ENCODE measurements around the gene PTBP3.

The PTBP3 gene

DNA sequence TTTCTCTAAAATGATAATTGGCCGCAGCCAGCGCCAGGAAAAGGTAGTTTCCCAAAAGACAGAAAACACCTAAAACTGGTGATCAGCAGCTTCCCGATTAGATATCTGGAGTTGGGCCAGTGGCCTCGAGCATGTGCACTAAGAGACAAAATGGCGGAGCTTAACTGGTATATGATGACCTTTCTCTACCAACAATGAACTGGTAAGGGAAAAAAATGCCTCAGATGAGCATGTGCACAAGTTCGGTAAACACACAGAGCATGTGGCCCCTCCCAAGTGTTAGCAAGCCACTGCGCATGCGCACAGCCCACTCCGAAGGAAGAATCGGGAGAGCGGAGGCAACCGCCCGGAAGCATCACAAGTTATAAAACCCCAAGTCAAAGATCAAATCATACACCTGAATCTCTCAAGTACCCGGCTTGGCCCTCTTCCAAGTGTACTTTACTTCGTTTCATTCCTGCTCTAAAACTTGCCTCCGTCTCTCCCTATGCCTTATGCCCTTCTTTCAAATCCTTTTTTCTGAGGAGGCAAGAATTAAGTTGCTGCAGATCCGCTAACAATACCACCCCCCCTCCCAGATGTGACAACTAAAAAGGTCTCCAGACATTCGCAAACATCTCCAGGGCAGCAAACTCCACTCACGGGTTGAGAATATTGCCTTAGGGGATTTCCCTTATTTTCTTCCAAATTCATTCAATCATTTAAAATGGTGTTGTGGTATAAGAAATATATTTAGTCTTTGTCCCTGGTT lies 15.0 kb upstream of the PTBP3 start:
- in situ Hi-C loops (cut with HindIII; ENCODE audit: low pct_unique_long_range_greater_than_20kb, low sequenced_read_pairs): no loop called here
- TF ChIP-seq JUND (IDR thresholded peaks at IDR 0.05; ENCODE audit: low read depth): no peak

DNA sequence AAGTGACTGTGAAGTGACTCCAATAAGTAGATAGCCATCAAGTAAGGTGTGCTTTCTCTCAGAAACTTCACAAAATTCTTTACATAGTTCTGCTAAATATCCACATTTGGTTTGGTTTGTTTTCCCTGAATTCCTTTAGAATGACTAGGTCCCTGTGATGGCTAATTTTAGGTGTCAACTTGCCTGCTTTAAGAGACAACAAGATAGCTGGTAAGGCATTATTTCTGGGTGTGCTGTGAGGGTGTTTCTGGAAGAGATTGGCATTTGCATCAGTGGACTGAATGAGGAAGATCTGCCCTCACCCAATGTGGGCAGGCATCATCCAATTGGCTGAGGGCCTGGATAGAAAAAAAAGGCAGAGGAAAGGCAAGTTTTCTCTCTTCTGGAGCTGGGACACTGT lies 8.3 kb upstream of the PTBP3 start:
- no peak for TF ChIP-seq JUND (IDR thresholded peaks at IDR 0.05; ENCODE audit: low read depth)
- DNase-seq (ENCODE audit: low read depth in 1 of 2, low spot score in 1 of 2): no peak
- in situ Hi-C loops (cut with HindIII; ENCODE audit: low pct_unique_long_range_greater_than_20kb, low sequenced_read_pairs): no loop called here

More for the DNA sequence above, 15.0 kb upstream of the PTBP3 start:
- DNase-seq (ENCODE audit: low read depth in 1 of 2, low spot score in 1 of 2): peak in 1 of 2 experiments; percentile 81

DNA sequence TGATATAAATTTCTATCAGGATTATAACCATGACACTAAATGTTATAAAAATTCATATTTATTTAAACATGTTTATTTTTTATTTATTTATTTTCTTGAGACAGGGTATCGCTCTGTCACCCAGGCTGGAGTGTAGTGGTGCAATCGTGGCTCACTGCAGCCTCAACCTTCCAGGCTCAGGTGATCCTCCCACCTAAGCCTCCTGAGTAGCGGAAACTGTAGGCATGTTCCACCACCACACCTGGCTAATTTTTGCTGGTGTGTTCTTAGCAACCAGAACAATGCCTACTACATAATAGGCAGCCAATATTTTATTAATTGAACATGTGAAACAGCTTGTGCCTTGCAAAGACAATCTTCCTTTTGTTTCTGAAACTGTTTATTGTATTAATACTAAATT lies 6.5 kb upstream of the PTBP3 start:
- no peak for DNase-seq (ENCODE audit: low read depth in 1 of 2, low spot score in 1 of 2)
- TF ChIP-seq JUND (IDR thresholded peaks at IDR 0.05; ENCODE audit: low read depth): no peak
- in situ Hi-C loops (cut with HindIII; ENCODE audit: low pct_unique_long_range_greater_than_20kb, low sequenced_read_pairs): no loop called here

DNA sequence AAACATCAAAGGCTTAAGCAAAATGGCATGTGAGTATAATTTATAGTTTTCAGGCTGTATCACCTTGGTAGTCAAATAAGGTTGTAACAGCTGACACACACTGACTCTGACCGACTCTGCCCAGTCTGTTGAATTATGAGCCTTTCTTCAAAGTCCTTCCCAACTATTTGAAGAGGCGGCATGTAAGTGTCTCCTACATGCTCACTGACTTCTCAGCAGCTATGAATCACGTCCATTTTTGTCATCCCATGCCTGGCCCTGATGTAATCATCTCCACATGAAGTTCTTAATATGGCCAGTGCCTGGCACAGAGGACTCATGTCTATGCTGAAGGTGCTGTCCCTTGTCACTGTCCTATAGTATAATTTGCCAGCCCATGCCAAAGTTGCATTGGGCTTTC lies 5.1 kb upstream of the PTBP3 start:
- no peak for TF ChIP-seq JUND (IDR thresholded peaks at IDR 0.05; ENCODE audit: low read depth)
- in situ Hi-C loops (cut with HindIII; ENCODE audit: low pct_unique_long_range_greater_than_20kb, low sequenced_read_pairs): no loop called here
- no peak for DNase-seq (ENCODE audit: low read depth in 1 of 2, low spot score in 1 of 2)

DNA sequence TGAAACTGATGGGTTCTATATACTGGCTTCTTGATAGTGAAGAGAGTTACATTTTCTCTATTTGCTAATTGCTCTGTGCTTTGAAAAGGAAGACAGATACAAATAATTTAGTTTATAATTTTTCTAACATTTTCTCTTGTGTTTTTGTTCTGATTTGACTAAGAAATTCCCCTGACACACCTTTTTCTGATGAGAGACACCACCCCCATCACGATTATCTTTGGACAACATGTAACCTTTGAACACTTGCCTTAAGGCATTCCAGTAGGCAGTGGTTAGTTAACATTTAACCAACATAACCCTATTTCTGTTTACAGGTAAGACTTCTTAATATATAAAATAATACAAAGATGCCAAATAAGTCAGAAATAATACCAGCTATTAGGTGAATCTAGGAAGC lies 4.1 kb upstream of the PTBP3 start:
- no peak for TF ChIP-seq JUND (IDR thresholded peaks at IDR 0.05; ENCODE audit: low read depth)
- no peak for DNase-seq (ENCODE audit: low read depth in 1 of 2, low spot score in 1 of 2)
- in situ Hi-C loops (cut with HindIII; ENCODE audit: low pct_unique_long_range_greater_than_20kb, low sequenced_read_pairs): no loop called here

DNA sequence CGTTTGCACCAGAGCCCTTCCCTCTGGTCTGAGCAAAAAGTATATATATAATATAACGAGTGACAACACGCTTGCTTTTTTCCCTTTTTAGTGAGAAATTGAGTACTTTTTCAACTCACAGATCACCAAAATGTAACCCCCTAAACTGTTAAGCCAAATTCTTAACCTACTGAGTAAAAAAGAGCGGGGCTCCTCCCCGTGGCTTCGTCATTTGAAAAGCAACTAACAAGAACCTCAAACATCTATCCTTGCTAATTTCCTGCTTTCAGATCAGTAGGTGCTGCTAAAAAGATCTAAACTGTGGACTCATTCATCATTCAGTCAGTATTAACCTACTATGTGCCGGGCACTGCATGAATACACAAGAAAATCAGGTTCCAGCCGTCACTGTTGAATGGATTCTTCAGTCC lies 1.0 kb upstream of the PTBP3 start:
- DNase-seq (ENCODE audit: low read depth in 1 of 2, low spot score in 1 of 2): peak in 1 of 2 experiments; percentile 46
- in situ Hi-C loops (cut with HindIII; ENCODE audit: low pct_unique_long_range_greater_than_20kb, low sequenced_read_pairs): no loop called here

DNA sequence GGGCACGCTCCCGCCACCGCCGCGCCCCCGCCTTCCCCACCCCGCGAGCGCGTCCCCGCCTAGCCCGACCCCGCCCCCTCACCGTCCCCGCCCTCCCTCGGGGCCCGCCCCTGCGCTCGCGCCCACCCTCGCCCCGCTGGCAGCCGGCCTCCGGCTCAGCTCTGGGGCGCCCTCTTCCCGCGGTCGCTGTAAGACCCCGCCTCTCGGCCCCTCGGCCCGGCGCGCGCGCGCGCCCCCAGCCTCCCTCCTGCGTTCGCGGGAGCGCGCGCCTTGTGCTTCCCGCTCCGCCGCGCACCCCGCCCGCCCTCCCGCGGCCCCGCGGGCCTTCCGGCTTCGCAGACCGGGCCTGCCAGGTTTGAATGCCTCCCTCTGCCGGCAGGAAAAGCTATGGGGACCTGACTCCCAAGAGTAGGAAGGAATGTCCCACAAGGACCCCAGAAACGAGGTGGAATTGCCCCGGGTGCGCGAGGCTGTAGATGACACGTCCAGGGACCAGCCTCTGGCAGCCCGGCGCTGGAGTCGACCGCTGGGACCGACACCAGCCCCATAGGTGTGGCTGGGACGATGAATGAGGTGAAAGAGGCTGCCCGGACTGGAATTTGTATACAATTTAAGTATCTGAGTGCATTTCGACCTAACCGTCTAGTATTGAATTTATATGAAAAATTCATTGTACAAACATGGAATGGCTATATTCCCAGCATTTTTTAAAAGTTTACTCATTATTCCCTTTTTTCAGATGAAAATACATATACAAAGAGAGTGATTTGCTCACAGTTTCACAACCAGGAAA lies 416 bp upstream of the PTBP3 start:
- DNase-seq (ENCODE audit: low read depth in 1 of 2, low spot score in 1 of 2): peak; percentile 93 to 99
- in situ Hi-C loops (cut with HindIII; ENCODE audit: low pct_unique_long_range_greater_than_20kb, low sequenced_read_pairs): no loop called here
- no peak for TF ChIP-seq JUND (IDR thresholded peaks at IDR 0.05; ENCODE audit: low read depth)

More for the DNA sequence above, 1.0 kb upstream of the PTBP3 start:
- TF ChIP-seq JUND (IDR thresholded peaks at IDR 0.05; ENCODE audit: low read depth): no peak

DNA sequence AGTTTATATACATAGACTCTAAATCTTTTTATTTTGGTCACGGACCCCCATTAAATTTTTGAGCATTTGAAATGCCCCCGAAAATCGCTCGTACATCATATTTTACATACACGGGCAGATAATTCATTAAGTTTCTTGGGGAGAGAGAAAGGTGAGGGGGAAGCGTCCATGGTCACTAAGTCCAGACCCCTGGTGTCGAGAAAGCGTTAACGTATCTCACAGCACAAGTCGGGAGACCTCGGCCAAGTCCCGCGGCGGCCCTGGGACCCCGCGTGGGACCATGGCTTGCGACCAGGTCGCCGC lies 794 bp downstream of the PTBP3 start:
- in situ Hi-C loops (cut with HindIII; ENCODE audit: low pct_unique_long_range_greater_than_20kb, low sequenced_read_pairs): no loop called here

DNA sequence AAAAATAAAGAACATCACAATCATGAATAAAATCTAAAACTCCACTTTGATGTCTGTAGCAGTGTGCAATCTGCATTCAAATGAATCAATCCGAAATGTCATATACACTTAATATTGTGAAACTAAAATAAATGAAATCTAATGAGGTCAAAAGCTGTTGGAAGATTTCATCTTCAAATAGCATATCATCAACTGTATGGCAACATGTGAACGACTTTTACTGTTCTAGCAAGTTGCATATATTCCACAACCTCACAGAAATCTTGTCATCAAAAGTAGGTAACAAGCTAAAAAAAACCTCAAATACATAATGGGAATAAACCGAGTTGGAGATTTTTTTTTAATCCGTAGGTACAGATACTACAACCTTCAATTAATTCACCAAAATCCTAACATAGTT lies 1.2 kb downstream of the PTBP3 start:
- no peak for DNase-seq (ENCODE audit: low read depth in 1 of 2, low spot score in 1 of 2)
- in situ Hi-C loops (cut with HindIII; ENCODE audit: low pct_unique_long_range_greater_than_20kb, low sequenced_read_pairs): no loop called here
- TF ChIP-seq JUND (IDR thresholded peaks at IDR 0.05; ENCODE audit: low read depth): no peak

More for the DNA sequence above, 794 bp downstream of the PTBP3 start:
- no peak for DNase-seq (ENCODE audit: low read depth in 1 of 2, low spot score in 1 of 2)
- no peak for TF ChIP-seq JUND (IDR thresholded peaks at IDR 0.05; ENCODE audit: low read depth)

DNA sequence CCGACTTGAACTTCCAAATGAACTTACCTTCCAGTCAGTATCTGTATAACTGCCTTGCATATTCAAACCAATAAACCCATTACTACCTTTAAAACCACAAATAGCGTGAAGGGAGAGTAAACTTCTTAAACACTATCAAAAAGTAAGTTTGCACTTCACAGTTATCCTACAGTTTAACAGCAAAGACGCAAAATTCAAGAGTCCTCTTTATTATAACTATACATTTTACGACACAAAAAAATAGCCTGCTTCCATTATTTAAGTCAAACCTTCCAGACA lies 1.8 kb downstream of the PTBP3 start:
- in situ Hi-C loops (cut with HindIII; ENCODE audit: low pct_unique_long_range_greater_than_20kb, low sequenced_read_pairs): no loop called here
- DNase-seq (ENCODE audit: low read depth in 1 of 2, low spot score in 1 of 2): no peak
- no peak for TF ChIP-seq JUND (IDR thresholded peaks at IDR 0.05; ENCODE audit: low read depth)

DNA sequence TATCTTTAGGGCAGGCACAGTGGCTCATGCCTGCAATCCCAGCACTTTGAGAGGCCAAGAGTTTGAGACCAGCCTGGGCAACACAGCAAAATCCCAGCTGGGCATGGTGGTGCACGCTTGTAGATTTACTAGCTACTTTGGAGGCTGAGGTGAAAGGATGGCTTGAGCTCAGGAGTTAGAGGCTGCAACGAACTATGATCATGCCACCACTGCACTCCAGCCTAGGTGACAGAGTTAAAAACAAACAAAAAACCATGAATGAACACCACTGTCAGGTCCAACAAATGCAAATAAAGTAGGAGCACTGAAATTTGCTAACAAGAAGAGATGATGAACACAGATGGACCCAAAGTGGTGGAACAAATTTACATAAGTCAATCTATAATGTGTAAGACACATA lies 4.9 kb downstream of the PTBP3 start:
- in situ Hi-C loops (cut with HindIII; ENCODE audit: low pct_unique_long_range_greater_than_20kb, low sequenced_read_pairs): no loop called here
- DNase-seq (ENCODE audit: low read depth in 1 of 2, low spot score in 1 of 2): no peak
- TF ChIP-seq JUND (IDR thresholded peaks at IDR 0.05; ENCODE audit: low read depth): no peak

DNA sequence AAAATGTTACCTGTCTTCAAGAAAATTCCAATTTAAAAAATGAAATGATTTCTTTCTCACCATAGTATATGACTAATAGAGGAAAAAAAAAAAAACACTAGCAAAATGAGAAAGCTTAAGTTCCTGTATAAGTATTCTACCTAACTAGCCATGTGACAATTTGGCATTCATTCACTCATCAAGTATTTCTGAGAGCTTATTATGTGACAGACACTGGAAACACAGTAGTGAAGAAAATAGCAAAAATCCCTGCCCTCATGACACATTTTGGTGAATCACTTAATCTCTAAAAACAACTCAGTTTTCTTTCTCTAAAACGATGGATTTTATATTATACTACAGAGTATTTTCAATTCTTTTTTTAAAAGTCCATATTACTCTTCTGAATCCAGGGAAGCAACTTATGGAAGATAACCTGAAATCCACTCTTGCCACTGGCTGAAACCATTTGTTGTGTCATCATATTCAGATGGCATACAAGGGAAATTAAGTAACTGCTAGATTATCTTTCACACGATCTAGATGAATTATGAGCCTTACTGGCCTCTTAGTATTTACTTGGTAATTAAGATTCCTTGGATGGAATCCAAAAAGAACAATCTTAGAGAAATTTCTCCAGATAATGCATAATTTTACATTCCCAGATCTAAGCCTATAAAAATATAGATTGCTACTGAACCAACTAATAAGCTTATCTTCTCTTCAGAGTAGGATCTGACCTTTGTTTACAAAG lies 5.5 kb downstream of the PTBP3 start:
- no peak for TF ChIP-seq JUND (IDR thresholded peaks at IDR 0.05; ENCODE audit: low read depth)
- in situ Hi-C loops (cut with HindIII; ENCODE audit: low pct_unique_long_range_greater_than_20kb, low sequenced_read_pairs): no loop called here
- no peak for DNase-seq (ENCODE audit: low read depth in 1 of 2, low spot score in 1 of 2)

DNA sequence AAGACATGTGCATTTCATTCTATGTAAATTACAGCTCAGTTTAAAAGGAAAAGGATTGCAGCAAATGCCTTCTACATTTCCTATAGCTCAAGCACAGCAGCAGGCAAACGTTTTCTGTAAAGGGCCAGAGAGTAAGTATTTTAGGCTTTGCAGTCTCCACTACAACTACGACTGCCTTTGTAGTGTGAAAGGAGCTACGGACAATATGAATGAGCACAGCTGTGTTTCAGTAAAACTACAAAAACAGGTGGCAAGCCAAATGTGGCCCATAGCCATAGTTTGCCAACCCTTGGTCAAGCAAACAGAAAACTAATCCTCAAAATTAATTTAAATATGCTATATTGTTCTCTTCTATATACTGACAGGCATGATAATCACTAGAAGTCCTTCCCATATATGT lies 7.2 kb downstream of the PTBP3 start:
- in situ Hi-C loops (cut with HindIII; ENCODE audit: low pct_unique_long_range_greater_than_20kb, low sequenced_read_pairs): no loop called here
- TF ChIP-seq JUND (IDR thresholded peaks at IDR 0.05; ENCODE audit: low read depth): no peak
- DNase-seq (ENCODE audit: low read depth in 1 of 2, low spot score in 1 of 2): peak in 1 of 2 experiments; percentile 22
